ENCODE results near the gene SPINDOC.
"Not testable (repeated sequence)": the region's sequence is repeated elsewhere in the genome, so short reads cannot be mapped to it uniquely, and the experiment has no call there.

SPINDOC gene

GRCh38 chr11:63770763-63771162 is 42.5 kb upstream of the SPINDOC start:
- no peak for FAIRE-seq
- TF ChIP-seq POLR2A (IDR thresholded peaks at IDR 0.05; ENCODE audit: low read depth, low read length): no peak
- DNase-seq (ENCODE audit: insufficient read length, low spot score): no peak

- FAIRE-seq; DNase-seq (ENCODE audit: insufficient read length, low spot score): not testable (repeated sequence)
These were observed 41.4 kb upstream of the SPINDOC start for GRCh38 chr11:63771741-63772318.

- FAIRE-seq: no peak
- TF ChIP-seq POLR2A (IDR thresholded peaks at IDR 0.05; ENCODE audit: low read depth, low read length): no peak
- DNase-seq (ENCODE audit: insufficient read length, low spot score): no peak
These were observed 38.1 kb upstream of the SPINDOC start for GRCh38 chr11:63775191-63775590.

- DNase-seq (ENCODE audit: insufficient read length, low spot score) (no peak), FAIRE-seq (no peak)
- TF ChIP-seq POLR2A (IDR thresholded peaks at IDR 0.05; ENCODE audit: low read depth, low read length): no peak
These were observed 34.2 kb upstream of the SPINDOC start for GRCh38 chr11:63779039-63779438.

GRCh38 chr11:63782749-63783148 is 30.5 kb upstream of the SPINDOC start:
- DNase-seq (ENCODE audit: insufficient read length, low spot score) (no peak), FAIRE-seq (no peak)
- no peak for TF ChIP-seq POLR2A (IDR thresholded peaks at IDR 0.05; ENCODE audit: low read depth, low read length)

GRCh38 chr11:63783925-63784592 is 29.2 kb upstream of the SPINDOC start:
- FAIRE-seq (no peak), DNase-seq (ENCODE audit: insufficient read length, low spot score) (no peak)
- no peak for TF ChIP-seq POLR2A (IDR thresholded peaks at IDR 0.05; ENCODE audit: low read depth, low read length)

GRCh38 chr11:63785823-63786222 is 27.4 kb upstream of the SPINDOC start:
- FAIRE-seq (no peak), DNase-seq (ENCODE audit: insufficient read length, low spot score) (no peak)
- no peak for TF ChIP-seq POLR2A (IDR thresholded peaks at IDR 0.05; ENCODE audit: low read depth, low read length)

GRCh38 chr11:63791495-63792167 is 21.6 kb upstream of the SPINDOC start:
- FAIRE-seq: no peak
- no peak for TF ChIP-seq POLR2A (IDR thresholded peaks at IDR 0.05; ENCODE audit: low read depth, low read length)

GRCh38 chr11:63793161-63793560 is 20.1 kb upstream of the SPINDOC start:
- FAIRE-seq (no peak), DNase-seq (ENCODE audit: insufficient read length, low spot score) (no peak)
- TF ChIP-seq POLR2A (IDR thresholded peaks at IDR 0.05; ENCODE audit: low read depth, low read length): no peak

More at GRCh38 chr11:63791495-63792167, 21.6 kb upstream of the SPINDOC start:
- DNase-seq (ENCODE audit: insufficient read length, low spot score): no peak

GRCh38 chr11:63795066-63795465 is 18.2 kb upstream of the SPINDOC start:
- no peak for TF ChIP-seq POLR2A (IDR thresholded peaks at IDR 0.05; ENCODE audit: low read depth, low read length)
- FAIRE-seq (no peak), DNase-seq (ENCODE audit: insufficient read length, low spot score) (no peak)

GRCh38 chr11:63800921-63801320 is 12.3 kb upstream of the SPINDOC start:
- FAIRE-seq (no peak), DNase-seq (ENCODE audit: insufficient read length, low spot score) (no peak)
- TF ChIP-seq POLR2A (IDR thresholded peaks at IDR 0.05; ENCODE audit: low read depth, low read length): no peak

GRCh38 chr11:63802637-63803414 is 10.4 kb upstream of the SPINDOC start:
- no peak for FAIRE-seq
- TF ChIP-seq POLR2A (IDR thresholded peaks at IDR 0.05; ENCODE audit: low read depth, low read length): no peak
- DNase-seq (ENCODE audit: insufficient read length, low spot score): peak; percentile 58

GRCh38 chr11:63804259-63804658 is 9.0 kb upstream of the SPINDOC start:
- FAIRE-seq (no peak), DNase-seq (ENCODE audit: insufficient read length, low spot score) (no peak)
- no peak for TF ChIP-seq POLR2A (IDR thresholded peaks at IDR 0.05; ENCODE audit: low read depth, low read length)

GRCh38 chr11:63805844-63806415 is 7.3 kb upstream of the SPINDOC start:
- FAIRE-seq: no peak
- DNase-seq (ENCODE audit: insufficient read length, low spot score): no peak
- TF ChIP-seq POLR2A (IDR thresholded peaks at IDR 0.05; ENCODE audit: low read depth, low read length): no peak

- DNase-seq (ENCODE audit: insufficient read length, low spot score); FAIRE-seq: not testable (repeated sequence)
These were observed 2.9 kb upstream of the SPINDOC start for GRCh38 chr11:63810383-63810782.
